OCI-LY7 (cell line): ENCODE results near the gene WDR5. TPM values are rescaled to one million over a fixed set of nuclear protein-coding genes. Genes with fewer than 3 reads are reported as not detected.

Experiments used
- BruUV-seq: library from RNA; stranded (reverse); fragments of 400-500 nt; replicated peaks from 2 replicates; lab custom pipeline; 2021; lab: Mats Ljungman, UMichigan
- CTCF ChIA-PET: fragments of 300-600 bp; sonication (Branson Sonifier 250); formaldehyde crosslinking; loops from one replicate; lab custom pipeline; 2022; ENCODE audit warnings: antibody characterized with exemption; ENCODE audit not compliant: unreplicated experiment; lab: Charles Lee
- POLR2A ChIA-PET: fragments of 300-600 bp; sonication (Branson Sonifier 250); formaldehyde crosslinking; loops from one replicate; lab custom pipeline; 2022; ENCODE audit warnings: antibody characterized with exemption; lab: Charles Lee
- DNase-seq: peaks from one replicate; pipeline ENCODE4 v3.0.0-alpha.2; 2015; ENCODE audit warnings: low spot score
- H2AFZ ChIP-seq: fragments of 200-600 bp; sonication (generic), shearing (Covaris generic); 2 replicates; pipeline ENCODE4 v1.6.1; 2014; ENCODE audit warnings: mild to moderate bottlenecking, antibody characterized with exemption, low read length, moderate library complexity
- H3K27ac ChIP-seq: fragments of 200-600 bp; sonication (generic); 2 replicates; pipeline ENCODE4 v1.5.1; 2014; ENCODE audit warnings: mixed run types, low read depth, mild to moderate bottlenecking, moderate library complexity, low read length, inconsistent platforms; ENCODE audit not compliant: poor library complexity, severe bottlenecking
- H3K36me3 ChIP-seq: fragments of 200-600 bp; sonication (generic); 2 replicates; pipeline ENCODE4 v1.6.1; 2014; ENCODE audit warnings: mild to moderate bottlenecking, antibody characterized with exemption, low read length, moderate library complexity, mixed read lengths; ENCODE audit not compliant: insufficient read depth
- H3K4me1 ChIP-seq: fragments of 200-600 bp; sonication (generic); 2 replicates; pipeline ENCODE4 v1.5.1; 2014; ENCODE audit warnings: mild to moderate bottlenecking, low read length; ENCODE audit not compliant: insufficient read depth, poor library complexity, severe bottlenecking
- H3K4me2 ChIP-seq: fragments of 200-600 bp; sonication (generic); 2 replicates; pipeline ENCODE4 v1.6.1; 2014; ENCODE audit warnings: mild to moderate bottlenecking, low read length
- H3K4me3 ChIP-seq: fragments of 200-600 bp; sonication (generic); 2 replicates; pipeline ENCODE4 v1.5.1; 2014; ENCODE audit warnings: mild to moderate bottlenecking, low read depth, low read length; ENCODE audit not compliant: poor library complexity, severe bottlenecking
- H3K79me2 ChIP-seq: fragments of 200-600 bp; sonication (generic); 2 replicates; pipeline ENCODE4 v1.6.1; 2016; ENCODE audit warnings: low read depth, mild to moderate bottlenecking, low read length, moderate library complexity, mixed read lengths; ENCODE audit not compliant: insufficient read depth
- H3K9me2 ChIP-seq: fragments of 200-600 bp; sonication (generic); 2 replicates; pipeline ENCODE4 v1.6.1; 2016; ENCODE audit warnings: mild to moderate bottlenecking, low read length, mixed read lengths; ENCODE audit not compliant: insufficient read depth
- H3K9me3 ChIP-seq: fragments of 200-600 bp; sonication (generic); 2 replicates; pipeline ENCODE4 v1.6.1; 2014; ENCODE audit warnings: mild to moderate bottlenecking, mixed run types, low read length, mixed read lengths
- H4K20me1 ChIP-seq: fragments of 200-600 bp; sonication (generic); 2 replicates; pipeline ENCODE4 v1.6.1; 2014; ENCODE audit warnings: mild to moderate bottlenecking, antibody characterized with exemption, low read length, moderate library complexity, mixed read lengths; ENCODE audit not compliant: insufficient read depth
- CTCF ChIP-seq: fragments of 200-600 bp; sonication (generic); conservative IDR thresholded peaks from 2 replicates; pipeline ENCODE4 v1.5.1; 2014; ENCODE audit warnings: mild to moderate bottlenecking, antibody characterized with exemption, low read length, moderate library complexity, mixed read lengths
- EZH2phosphoT487 ChIP-seq: fragments of 200-600 bp; sonication (generic); IDR thresholded peaks from 2 replicates; pipeline ENCODE4 v1.6.1; 2018; ENCODE audit warnings: low read depth, borderline replicate concordance, mild to moderate bottlenecking, mixed run types, antibody characterized with exemption, low read length, moderate library complexity, mixed read lengths
- intact Hi-C: fragments of 100-400 bp; cut with micrococcal nuclease; formaldehyde crosslinking; loops from one replicate; pipeline ENCODE4 v1.10.0; 2022; ENCODE audit not compliant: unreplicated experiment
- total RNA-seq, 2 experiments: library from RNA; depleted of rRNA in 1 of 2; stranded (reverse); fragments of >200 nt in 1 of 2; shearing (Covaris generic) in 1 of 2; gene quantifications; 2 replicates each; pipeline ENCODE4 v1.2.3, GENCODE V29; 2014 to 2022

The WDR5 gene
- total RNA-seq, 2 experiments from 2014 or later: 32.5 to 44.6 TPM

GRCh38 chr9:134196911-134197310, 61.0 kb downstream of the WDR5 start:
- TF ChIP-seq EZH2phosphoT487 (no peak), CTCF (no peak)
- CTCF ChIA-PET: no interaction called here
- BruUV-seq: no TSS peak

GRCh38 chr9:134198791-134199190, 62.9 kb downstream of the WDR5 start:
- no peak for DNase-seq
- peaks cover 5% of the 10 kb centered on the region for H3K4me1 ChIP-seq
- ChIA-PET POLR2A (interaction anchor here (0.6 kb wide), 1 partner anchor 9 kb away, joined by 3 read pairs; no protein-coding TSS in a partner anchor), CTCF (no interaction called here)
- no TSS peak for BruUV-seq
- no peak overlapping the region for H3K27ac ChIP-seq
- TF ChIP-seq EZH2phosphoT487 (no peak), CTCF (no peak)
- no peak overlapping the region for H3K4me2 ChIP-seq
- no peak overlapping the region for H3K4me3 ChIP-seq
- no peak overlapping the region for H2AFZ ChIP-seq
- H3K36me3 ChIP-seq: no peaks in the 10 kb centered on the region
- no peaks in the 10 kb centered on the region for H3K9me2 ChIP-seq
- H3K79me2 ChIP-seq: no peaks in the 10 kb centered on the region
- H3K9me3 ChIP-seq: no peaks in the 10 kb centered on the region
- intact Hi-C loops: no loop called here
- no peaks in the 10 kb centered on the region for H4K20me1 ChIP-seq

More at GRCh38 chr9:134196911-134197310, 61.0 kb downstream of the WDR5 start:
- Histone ChIP-seq H3K79me2 (no peaks in the 10 kb centered on the region), H4K20me1 (no peaks in the 10 kb centered on the region), H3K4me1 (peaks cover 5% of the 10 kb centered on the region), H3K36me3 (no peaks in the 10 kb centered on the region), H3K9me3 (no peaks in the 10 kb centered on the region), H3K27ac (no peak overlapping the region), H3K9me2 (no peaks in the 10 kb centered on the region), H3K4me2 (no peak overlapping the region), H3K4me3 (no peak overlapping the region), H2AFZ (no peak overlapping the region)
- POLR2A ChIA-PET: no interaction called here
- DNase-seq: no peak
- intact Hi-C loops: no loop called here

- DNase-seq: no peak
- no peak overlapping the region for H3K27ac ChIP-seq
- H3K4me3 ChIP-seq: no peak overlapping the region
- H4K20me1 ChIP-seq: no peaks in the 10 kb centered on the region
- no peak overlapping the region for H3K4me2 ChIP-seq
- H3K9me3 ChIP-seq: no peaks in the 10 kb centered on the region
- no peaks in the 10 kb centered on the region for H3K36me3 ChIP-seq
- POLR2A ChIA-PET: no interaction called here
- CTCF ChIA-PET: no interaction called here
- no TSS peak for BruUV-seq
- TF ChIP-seq EZH2phosphoT487: no peak
- TF ChIP-seq CTCF: no peak
- no peak overlapping the region for H2AFZ ChIP-seq
- H3K9me2 ChIP-seq: no peaks in the 10 kb centered on the region
- no peaks in the 10 kb centered on the region for H3K4me1 ChIP-seq
- H3K79me2 ChIP-seq: no peaks in the 10 kb centered on the region
- intact Hi-C loops: no loop called here
Observed at GRCh38 chr9:134200730-134201129, 64.8 kb downstream of the WDR5 start.
